WTC11 (cell line): ENCODE results near the gene RABEP2. TPM values are rescaled to one million over a fixed set of nuclear protein-coding genes. Genes with fewer than 3 reads are reported as not detected.

Experiments
- ATAC-seq: fragments of 200-7000 bp; cut with Tn5 transposase; 2 replicates; pipeline ENCODE4 v1.10.0; 2021; ENCODE audit warnings: mild to moderate bottlenecking, moderate library complexity
- CTCF ChIA-PET: fragments of 300-600 bp; sonication (Branson Sonifier 250); formaldehyde crosslinking; loops from one replicate; lab custom pipeline; 2021; ENCODE audit warnings: antibody characterized with exemption; lab: Charles Lee
- POLR2A ChIA-PET: fragments of 350-600 bp; sonication (Branson Sonifier 250); formaldehyde crosslinking; loops from one replicate; lab custom pipeline; 2021; ENCODE audit warnings: antibody characterized with exemption; lab: Charles Lee
- DNase-seq: peaks from one replicate; pipeline ENCODE4 v3.0.0; 2021; ENCODE audit warnings: low spot score
- H3K27ac Mint-ChIP-seq: 2 replicates; pipeline ENCODE4 v1.8.0; 2021; ENCODE audit warnings: mixed read lengths
- H3K27me3 Mint-ChIP-seq: 2 replicates; pipeline ENCODE4 v1.8.0; 2021; ENCODE audit warnings: low read depth, mild to moderate bottlenecking, moderate library complexity, mixed read lengths
- H3K36me3 Mint-ChIP-seq: 2 replicates; pipeline ENCODE4 v1.8.0; 2021; ENCODE audit warnings: mixed read lengths
- H3K4me1 Mint-ChIP-seq: 2 replicates; pipeline ENCODE4 v1.8.0; 2022; ENCODE audit warnings: mixed read lengths
- H3K4me3 Mint-ChIP-seq: 2 replicates; pipeline ENCODE4 v1.8.0; 2021; ENCODE audit warnings: mild to moderate bottlenecking, moderate library complexity, mixed read lengths
- H3K9me3 Mint-ChIP-seq: 2 replicates; pipeline ENCODE4 v1.8.0; 2021; ENCODE audit warnings: mixed read lengths
- ATF1 ChIP-seq: sonication (generic); formaldehyde crosslinking; IDR thresholded peaks from 2 replicates; pipeline ENCODE4 v1.8.1; 2023; ENCODE audit warnings: mild to moderate bottlenecking, moderate library complexity, missing genetic modification reagents
- CDX4 ChIP-seq: fragments of 250-450 bp; sonication (Bioruptor Pico); IDR thresholded peaks from 2 replicates; pipeline ENCODE4 v1.9.0; 2021; ENCODE audit warnings: moderate library complexity, mild to moderate bottlenecking, inconsistent platforms, borderline replicate concordance
- CTCF ChIP-seq: fragments of 200-600 bp; IDR thresholded peaks from 2 replicates; pipeline ENCODE4 v1.8.0; 2022; ENCODE audit warnings: antibody characterized with exemption
- FOXP1 ChIP-seq: sonication (generic); formaldehyde crosslinking; IDR thresholded peaks from 2 replicates; pipeline ENCODE4 v1.8.0; 2022; ENCODE audit warnings: missing genetic modification reagents, mild to moderate bottlenecking, moderate library complexity, borderline replicate concordance
- GABPB1 ChIP-seq: sonication (generic); formaldehyde crosslinking; IDR thresholded peaks from 2 replicates; pipeline ENCODE4 v1.8.1; 2023; ENCODE audit warnings: mild to moderate bottlenecking, missing genetic modification reagents
- GTF2I ChIP-seq: fragments of 250-450 bp; sonication (Bioruptor Pico); conservative IDR thresholded peaks from 2 replicates; pipeline ENCODE4 v1.4.0; 2021; ENCODE audit warnings: mild to moderate bottlenecking
- HMGXB4 ChIP-seq: sonication (generic); formaldehyde crosslinking; IDR thresholded peaks from 2 replicates; pipeline ENCODE4 v1.8.1; 2023; ENCODE audit warnings: mild to moderate bottlenecking, moderate library complexity, missing genetic modification reagents
- MYBL2 ChIP-seq: sonication (generic); formaldehyde crosslinking; IDR thresholded peaks from 2 replicates; pipeline ENCODE4 v1.8.1; 2023; ENCODE audit warnings: mild to moderate bottlenecking, moderate library complexity, missing genetic modification reagents
- NFATC4 ChIP-seq: fragments of 250-450 bp; sonication (Bioruptor Pico); IDR thresholded peaks from 2 replicates; pipeline ENCODE4 v1.9.0; 2021; ENCODE audit warnings: mild to moderate bottlenecking
- NFYB ChIP-seq: sonication (generic); formaldehyde crosslinking; conservative IDR thresholded peaks from 2 replicates; pipeline ENCODE4 v1.8.0; 2022; ENCODE audit warnings: low read depth, missing genetic modification reagents
- NR1H2 ChIP-seq: sonication (generic); formaldehyde crosslinking; IDR thresholded peaks from 2 replicates; pipeline ENCODE4 v1.9.0; 2021; ENCODE audit warnings: mild to moderate bottlenecking, moderate library complexity, missing genetic modification reagents
- RELA ChIP-seq: sonication (generic); formaldehyde crosslinking; IDR thresholded peaks from 2 replicates; pipeline ENCODE4 v1.8.1; 2022; ENCODE audit warnings: missing genetic modification reagents, mild to moderate bottlenecking, borderline replicate concordance
- SMAD3 ChIP-seq: sonication (generic); formaldehyde crosslinking; IDR thresholded peaks from 2 replicates; pipeline ENCODE4 v1.8.0; 2022; ENCODE audit warnings: missing genetic modification reagents, mild to moderate bottlenecking, borderline replicate concordance
- STAT6 ChIP-seq: sonication (generic); formaldehyde crosslinking; conservative IDR thresholded peaks from 2 replicates; pipeline ENCODE4 v1.8.1; 2023; ENCODE audit warnings: mild to moderate bottlenecking, low read depth, missing genetic modification reagents, moderate library complexity
- TCF7 ChIP-seq: sonication (generic); formaldehyde crosslinking; IDR thresholded peaks from 2 replicates; pipeline ENCODE4 v1.8.0; 2022; ENCODE audit warnings: mild to moderate bottlenecking, low read depth, missing genetic modification reagents, moderate library complexity
- TEAD1 ChIP-seq: sonication (generic); formaldehyde crosslinking; IDR thresholded peaks from 2 replicates; pipeline ENCODE4 v1.8.0; 2022; ENCODE audit warnings: mild to moderate bottlenecking, missing genetic modification reagents
- TEAD4 ChIP-seq: sonication (generic); formaldehyde crosslinking; IDR thresholded peaks from 2 replicates; pipeline ENCODE4 v1.8.0; 2022; ENCODE audit warnings: mild to moderate bottlenecking, missing genetic modification reagents
- ZBTB43 ChIP-seq: sonication (generic); formaldehyde crosslinking; IDR thresholded peaks from 2 replicates; pipeline ENCODE4 v1.8.1; 2023; ENCODE audit warnings: mild to moderate bottlenecking, missing genetic modification reagents
- ZMAT4 ChIP-seq: fragments of 250-450 bp; sonication (Bioruptor Pico); IDR thresholded peaks from 2 replicates; pipeline ENCODE4 v1.9.0; 2021; ENCODE audit warnings: mild to moderate bottlenecking
- ZNF232 ChIP-seq: sonication (generic); formaldehyde crosslinking; IDR thresholded peaks from 2 replicates; pipeline ENCODE4 v1.8.0; 2022; ENCODE audit warnings: mild to moderate bottlenecking, missing genetic modification reagents
- ZNF671 ChIP-seq: fragments of 250-450 bp; sonication (Bioruptor Pico); IDR thresholded peaks from 2 replicates; pipeline ENCODE4 v1.8.0; 2021; ENCODE audit warnings: mild to moderate bottlenecking
- ZSCAN18 ChIP-seq: fragments of 250-450 bp; sonication (Bioruptor Pico); IDR thresholded peaks from 2 replicates; pipeline ENCODE4 v2.1.2; 2022; ENCODE audit warnings: mild to moderate bottlenecking, moderate library complexity
- total RNA-seq: library from RNA; stranded (reverse); gene quantifications from 3 replicates; pipeline ENCODE4 v1.2.3, GENCODE V29; 2021

RABEP2 gene
- total RNA-seq, 1 experiment from 2014 or later: 24.0 TPM

- TF ChIP-seq STAT6 (CRISPR knock-in tag) (no peak), ZMAT4 (CRISPR knock-in tag) (no peak), TEAD1 (no peak), GTF2I (no peak), MYBL2 (CRISPR knock-in tag) (no peak), NFATC4 (CRISPR knock-in tag) (no peak), ZNF671 (no peak), RELA (CRISPR knock-in tag) (no peak), ZNF232 (CRISPR knock-in tag) (no peak), NR1H2 (CRISPR knock-in tag) (no peak), ZBTB43 (CRISPR knock-in tag) (no peak), ZSCAN18 (CRISPR knock-in tag) (no peak)
These were observed 50.6 kb downstream of the RABEP2 start (continued) for GRCh38 chr16:28874406-28874805.

GRCh38 chr16:28873543-28874201 is 51.4 kb downstream of the RABEP2 start:
- DNase-seq: peak; percentile 77
- peaks cover 10% of the 10 kb centered on the region for H3K4me1 Mint-ChIP-seq
- no peaks in the 10 kb centered on the region for H3K9me3 Mint-ChIP-seq
- H3K4me3 Mint-ChIP-seq: no peak overlapping the region
- H3K36me3 Mint-ChIP-seq: peaks cover 22% of the 10 kb centered on the region
- ATAC-seq: peak; percentile 79
- POLR2A ChIA-PET: interaction anchor here (0.6 kb wide), 1 partner anchor 28 kb away, joined by 3 read pairs; no protein-coding TSS in a partner anchor
- H3K27me3 Mint-ChIP-seq: no peaks in the 10 kb centered on the region
- TF ChIP-seq ZNF232 (CRISPR knock-in tag) (no peak), CTCF (peak; percentile 90)
- CTCF ChIA-PET: interaction anchor here (0.6 to 4.0 kb wide), 17 partner anchors 9 to 111 kb away, joined by 3 to 23 read pairs (median 4); partner anchors contain the start of genes LAT, NFATC2IP, SH2B1 and TUFM
- no peak overlapping the region for H3K27ac Mint-ChIP-seq

- H3K27ac Mint-ChIP-seq: no peak overlapping the region
- ChIA-PET POLR2A (no interaction called here), CTCF (interaction anchor here (0.6 to 4.0 kb wide), 16 partner anchors 9 to 112 kb away, joined by 3 to 23 read pairs (median 4); partner anchors contain the start of genes LAT, NFATC2IP, SH2B1 and TUFM)
- H3K4me1 Mint-ChIP-seq: peaks cover 7% of the 10 kb centered on the region
- H3K27me3 Mint-ChIP-seq: no peaks in the 10 kb centered on the region
- peaks cover 23% of the 10 kb centered on the region for H3K36me3 Mint-ChIP-seq
- no peaks in the 10 kb centered on the region for H3K9me3 Mint-ChIP-seq
- DNase-seq (no peak), ATAC-seq (no peak)
- H3K4me3 Mint-ChIP-seq: no peak overlapping the region
- TF ChIP-seq SMAD3 (CRISPR knock-in tag) (no peak), CDX4 (CRISPR knock-in tag) (no peak), HMGXB4 (no peak), NR1H2 (CRISPR knock-in tag) (no peak), ATF1 (no peak), MYBL2 (CRISPR knock-in tag) (no peak), TCF7 (CRISPR knock-in tag) (no peak), GABPB1 (CRISPR knock-in tag) (no peak), TEAD4 (CRISPR knock-in tag) (no peak), NFYB (CRISPR knock-in tag) (no peak), FOXP1 (CRISPR knock-in tag) (no peak)
These were observed 52.1 kb downstream of the RABEP2 start for GRCh38 chr16:28872952-28873351.
